H9 (cell line): ENCODE data around the gene SLC2A4. TPM values are rescaled to one million over a fixed set of nuclear protein-coding genes. Genes with fewer than 3 reads are reported as not detected.

Experiments
- DNase-seq: peaks from one replicate; pipeline ENCODE4 v3.0.0-alpha.2; 2017
- H2AFZ ChIP-seq: one replicate; pipeline ENCODE4 v1.6.1; 2013; ENCODE audit warnings: mild to moderate bottlenecking, low read length, control low read depth, moderate library complexity
- H2AK5ac ChIP-seq: 2 replicates; pipeline ENCODE4 v1.6.1; 2013; ENCODE audit warnings: low read length, control low read depth, mixed read lengths; ENCODE audit not compliant: insufficient read length
- H2BK120ac ChIP-seq: one replicate; pipeline ENCODE4 v1.6.1; 2013; ENCODE audit warnings: low read depth, mild to moderate bottlenecking, low read length, control low read depth, inconsistent platforms; ENCODE audit not compliant: poor library complexity, severe bottlenecking
- H2BK12ac ChIP-seq: 2 replicates; pipeline ENCODE4 v1.6.1; 2013; ENCODE audit warnings: low read length, control low read depth, mixed read lengths, low read depth; ENCODE audit not compliant: insufficient read length
- H2BK15ac ChIP-seq: 2 replicates; pipeline ENCODE4 v1.6.1; 2013; ENCODE audit warnings: low read depth, low read length, control low read depth
- H2BK20ac ChIP-seq: one replicate; pipeline ENCODE4 v1.6.1; 2013; ENCODE audit warnings: low read depth, mild to moderate bottlenecking, low read length, control low read depth, inconsistent platforms; ENCODE audit not compliant: poor library complexity, severe bottlenecking
- H2BK5ac ChIP-seq: 2 replicates; pipeline ENCODE4 v1.6.1; 2013; ENCODE audit warnings: low read length, control low read depth, mixed read lengths; ENCODE audit not compliant: insufficient read length
- H3K14ac ChIP-seq: 2 replicates; pipeline ENCODE4 v1.6.1; 2013; ENCODE audit warnings: low read length, control low read depth; ENCODE audit not compliant: insufficient read depth
- H3K18ac ChIP-seq: 2 replicates; pipeline ENCODE4 v1.6.1; 2013; ENCODE audit warnings: low read depth, mild to moderate bottlenecking, mixed read lengths, low read length, control low read depth; ENCODE audit not compliant: insufficient read length
- H3K23ac ChIP-seq: 2 replicates; pipeline ENCODE4 v1.6.1; 2013; ENCODE audit warnings: low read length, control low read depth, mixed read lengths, low read depth; ENCODE audit not compliant: insufficient read length
- H3K23me2 ChIP-seq: 2 replicates; pipeline ENCODE4 v1.6.1; 2013; ENCODE audit warnings: low read depth, mild to moderate bottlenecking, mixed read lengths, low read length, control low read depth; ENCODE audit not compliant: insufficient read length, poor library complexity, severe bottlenecking
- H3K27ac ChIP-seq: 2 replicates; pipeline ENCODE4 v1.5.1; 2013; ENCODE audit warnings: low read length, control low read depth, mixed read lengths, low read depth; ENCODE audit not compliant: insufficient read length
- H3K27me3 ChIP-seq: 2 replicates; pipeline ENCODE4 v1.6.1; 2013; ENCODE audit warnings: low read length, control low read depth, inconsistent platforms; ENCODE audit not compliant: insufficient read depth
- H3K4ac ChIP-seq: 2 replicates; pipeline ENCODE4 v1.6.1; 2013; ENCODE audit warnings: low read depth, mild to moderate bottlenecking, control low read depth, inconsistent platforms, low read length, moderate library complexity
- H3K4me1 ChIP-seq: 2 replicates; pipeline ENCODE4 v1.6.1; 2013; ENCODE audit warnings: low read length, control low read depth, inconsistent platforms; ENCODE audit not compliant: insufficient read depth
- H3K4me2 ChIP-seq: 2 replicates; pipeline ENCODE4 v1.6.1; 2013; ENCODE audit warnings: low read length, control low read depth, mixed read lengths; ENCODE audit not compliant: insufficient read length, insufficient read depth
- H3K56ac ChIP-seq: 2 replicates; pipeline ENCODE4 v1.6.1; 2013; ENCODE audit warnings: low read depth, mild to moderate bottlenecking, mixed read lengths, low read length, control low read depth; ENCODE audit not compliant: insufficient read length
- H3K79me1 ChIP-seq: 2 replicates; pipeline ENCODE4 v1.6.1; 2013; ENCODE audit warnings: low read depth, mild to moderate bottlenecking, moderate library complexity, low read length, control low read depth, inconsistent platforms; ENCODE audit not compliant: insufficient read depth, poor library complexity, severe bottlenecking
- H3K79me2 ChIP-seq: 2 replicates; pipeline ENCODE4 v1.6.1; 2013; ENCODE audit warnings: low read length, control low read depth, inconsistent platforms; ENCODE audit not compliant: insufficient read depth
- H3K9ac ChIP-seq: 2 replicates; pipeline ENCODE4 v1.6.1; 2013; ENCODE audit warnings: low read length, control low read depth, mixed read lengths; ENCODE audit not compliant: insufficient read length; ENCODE audit errors: extremely low read depth
- H3K9me3 ChIP-seq: one replicate; pipeline ENCODE4 v1.6.1; 2013; ENCODE audit warnings: low read depth, low read length, inconsistent platforms; ENCODE audit not compliant: control insufficient read depth
- H3T11ph ChIP-seq: one replicate; pipeline ENCODE4 v1.6.1; 2013; ENCODE audit warnings: mild to moderate bottlenecking, low read length, control low read depth, inconsistent platforms
- H4K20me1 ChIP-seq: one replicate; pipeline ENCODE4 v1.6.1; 2013; ENCODE audit not compliant: control insufficient read depth, insufficient read length, insufficient read depth
- H4K5ac ChIP-seq: 2 replicates; pipeline ENCODE4 v1.6.1; 2013; ENCODE audit warnings: low read depth, mild to moderate bottlenecking, mixed read lengths, low read length, control low read depth; ENCODE audit not compliant: insufficient read length
- H4K8ac ChIP-seq: replicated peaks from 2 replicates; pipeline ENCODE4 v1.6.1; 2013; ENCODE audit warnings: low read length, control low read depth, mixed read lengths, low read depth; ENCODE audit not compliant: insufficient read length
- H4K91ac ChIP-seq: 2 replicates; pipeline ENCODE4 v1.6.1; 2013; ENCODE audit warnings: low read depth, mild to moderate bottlenecking, moderate library complexity, mixed read lengths, low read length, control low read depth; ENCODE audit not compliant: insufficient read length
- H3K27ac Mint-ChIP-seq, 3 experiments: 2 replicates in 2 of 3; 3 replicates in 1 of 3; pipeline ENCODE4 v1.8.0; 2020 to 2021; ENCODE audit warnings: mixed read lengths in 3 of 3, mild to moderate bottlenecking in 1 of 3, moderate library complexity in 1 of 3
- H3K27me3 Mint-ChIP-seq: 2 replicates; pipeline ENCODE4 v1.8.0; 2021; ENCODE audit warnings: low read depth, mild to moderate bottlenecking, moderate library complexity, mixed read lengths
- H3K36me3 Mint-ChIP-seq, 3 experiments: 2 replicates in 2 of 3; 3 replicates in 1 of 3; pipeline ENCODE4 v1.8.0; 2020 to 2021; ENCODE audit warnings: low read depth in 3 of 3, mixed read lengths in 3 of 3; ENCODE audit not compliant: insufficient read depth in 1 of 3
- H3K4me1 Mint-ChIP-seq, 2 experiments: 2 replicates each; pipeline ENCODE4 v1.8.0; 2020; ENCODE audit warnings: mixed read lengths in 2 of 2
- H3K4me3 Mint-ChIP-seq, 2 experiments: 2 replicates in 1 of 2; 3 replicates in 1 of 2; pipeline ENCODE4 v1.8.0; 2020 to 2021; ENCODE audit warnings: mild to moderate bottlenecking in 2 of 2, mixed read lengths in 2 of 2, moderate library complexity in 1 of 2
- H3K9me3 Mint-ChIP-seq, 2 experiments: 2 replicates in 1 of 2; 3 replicates in 1 of 2; pipeline ENCODE4 v1.8.0; 2020; ENCODE audit warnings: mild to moderate bottlenecking in 2 of 2, mixed read lengths in 2 of 2, moderate library complexity in 1 of 2
- WGBS: extraction: QIAGEN DNeasy Blood & Tissue Kit; methylation state at CpG from one replicate; pipeline ENCODE4 v1.1.7; 2013; ENCODE audit warnings: missing lambda C conversion rate, low lambda C conversion rate, mixed read lengths; ENCODE audit not compliant: insufficient read length; ENCODE audit errors: extremely low coverage; 5-methylcytosine and 5-hydroxymethylcytosine counted together
- total RNA-seq: library from RNA; stranded (reverse); gene quantifications from 2 replicates; pipeline ENCODE4 v1.2.1, GENCODE V29; 2021
- TF ChIP-seq, protein P1 (sequence below): fragments of 200-600 bp; sonication (generic); conservative IDR thresholded peaks from 3 replicates; pipeline ENCODE4 v1.8.0; 2021; ENCODE audit warnings: antibody characterized with exemption, mild to moderate bottlenecking

Gene SLC2A4
- total RNA-seq, 1 experiment from 2014 or later: 4.4 TPM

DNA sequence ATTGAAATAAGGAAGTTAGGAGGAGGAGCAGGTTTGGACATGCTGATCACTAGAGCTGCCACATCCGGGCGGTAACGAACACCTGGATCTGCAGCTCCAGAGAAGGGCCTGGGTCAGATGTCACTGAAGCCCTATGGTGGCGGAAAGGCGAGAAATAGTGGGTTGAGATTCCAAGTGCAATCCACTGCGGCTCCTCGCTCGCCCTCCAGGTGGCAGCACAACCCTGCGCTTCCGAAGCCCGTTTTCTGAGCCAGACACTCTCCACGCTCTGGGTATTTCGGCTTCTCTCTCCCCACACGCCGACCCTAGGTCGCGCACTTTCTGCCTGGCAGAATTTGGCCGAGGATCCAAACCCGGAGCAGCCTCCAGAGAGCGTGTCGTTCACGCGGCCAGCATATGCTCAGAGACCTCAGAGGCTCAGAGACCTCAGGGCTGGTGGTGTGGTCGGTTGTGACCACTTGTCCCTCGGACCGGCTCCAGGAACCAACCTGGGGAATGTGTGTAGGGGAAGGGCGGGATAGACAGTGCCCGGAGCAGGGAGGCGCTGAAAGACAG is 922 bp upstream of the SLC2A4 start:
- peaks cover 0 to 7% (median 2%) of the 10 kb centered on the region in 3 experiments; a peak in 3 of 7 replicates for H3K36me3 Mint-ChIP-seq
- Histone ChIP-seq H3K14ac (peak overlapping the region; percentile 55; the same call in 1 of the 2 replicates), H3K9ac (no peak overlapping the region), H3K9me3 (no peaks in the 10 kb centered on the region), H3K79me1 (no peaks in the 10 kb centered on the region), H2BK12ac (no peak overlapping the region), H3K79me2 (no peaks in the 10 kb centered on the region), H3K23me2 (peaks cover 12% of the 10 kb centered on the region), H2AK5ac (no peak overlapping the region), H4K8ac (no peak overlapping the region), H3K27me3 (no peaks in the 10 kb centered on the region), H3K4me2 (peak overlapping the region; percentile 75), H3T11ph (no peak overlapping the region), H4K91ac (no peak overlapping the region), H4K5ac (no peak overlapping the region), H2BK5ac (no peak overlapping the region), H3K4me1 (peaks cover 4% of the 10 kb centered on the region; the same call in 1 of the 2 replicates), H3K27ac (peak overlapping the region; percentile 78), H3K18ac (peak overlapping the region; percentile 41), H3K4ac (no peak overlapping the region), H2BK120ac (no peak overlapping the region), H2BK20ac (no peak overlapping the region), H3K56ac (no peak overlapping the region), H2BK15ac (no peak overlapping the region), H3K23ac (no peak overlapping the region), H2AFZ (peak overlapping the region; percentile 42), H4K20me1 (no peaks in the 10 kb centered on the region)
- peak; percentile 98 for DNase-seq
- peaks cover 16 to 23% of the 10 kb centered on the region in 2 experiments for H3K4me1 Mint-ChIP-seq
- peaks cover 13% of the 10 kb centered on the region for H3K27me3 Mint-ChIP-seq
- no peaks in the 10 kb centered on the region for H3K9me3 Mint-ChIP-seq
- peak overlapping the region in 2 of 3 experiments; percentile 77 to 90; a peak in 3 of 7 replicates for H3K27ac Mint-ChIP-seq
- WGBS: no CpG with 5 or more reads among the region's 29 CpGs
- peak overlapping the region; percentile 76 to 92 for H3K4me3 Mint-ChIP-seq
- TF ChIP-seq, protein P1, sequence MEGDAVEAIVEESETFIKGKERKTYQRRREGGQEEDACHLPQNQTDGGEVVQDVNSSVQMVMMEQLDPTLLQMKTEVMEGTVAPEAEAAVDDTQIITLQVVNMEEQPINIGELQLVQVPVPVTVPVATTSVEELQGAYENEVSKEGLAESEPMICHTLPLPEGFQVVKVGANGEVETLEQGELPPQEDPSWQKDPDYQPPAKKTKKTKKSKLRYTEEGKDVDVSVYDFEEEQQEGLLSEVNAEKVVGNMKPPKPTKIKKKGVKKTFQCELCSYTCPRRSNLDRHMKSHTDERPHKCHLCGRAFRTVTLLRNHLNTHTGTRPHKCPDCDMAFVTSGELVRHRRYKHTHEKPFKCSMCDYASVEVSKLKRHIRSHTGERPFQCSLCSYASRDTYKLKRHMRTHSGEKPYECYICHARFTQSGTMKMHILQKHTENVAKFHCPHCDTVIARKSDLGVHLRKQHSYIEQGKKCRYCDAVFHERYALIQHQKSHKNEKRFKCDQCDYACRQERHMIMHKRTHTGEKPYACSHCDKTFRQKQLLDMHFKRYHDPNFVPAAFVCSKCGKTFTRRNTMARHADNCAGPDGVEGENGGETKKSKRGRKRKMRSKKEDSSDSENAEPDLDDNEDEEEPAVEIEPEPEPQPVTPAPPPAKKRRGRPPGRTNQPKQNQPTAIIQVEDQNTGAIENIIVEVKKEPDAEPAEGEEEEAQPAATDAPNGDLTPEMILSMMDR: peak; percentile 86
